ENCODE results near the gene NCOR1. TPM values are rescaled to one million over a fixed set of nuclear protein-coding genes. Genes with fewer than 3 reads are reported as not detected.
A peak's percentile ranks its signal among the peaks of the same experiment; 100 is the strongest.

Gene NCOR1
- total RNA-seq, 1 donor from 2014 or later = 108 TPM

DNA sequence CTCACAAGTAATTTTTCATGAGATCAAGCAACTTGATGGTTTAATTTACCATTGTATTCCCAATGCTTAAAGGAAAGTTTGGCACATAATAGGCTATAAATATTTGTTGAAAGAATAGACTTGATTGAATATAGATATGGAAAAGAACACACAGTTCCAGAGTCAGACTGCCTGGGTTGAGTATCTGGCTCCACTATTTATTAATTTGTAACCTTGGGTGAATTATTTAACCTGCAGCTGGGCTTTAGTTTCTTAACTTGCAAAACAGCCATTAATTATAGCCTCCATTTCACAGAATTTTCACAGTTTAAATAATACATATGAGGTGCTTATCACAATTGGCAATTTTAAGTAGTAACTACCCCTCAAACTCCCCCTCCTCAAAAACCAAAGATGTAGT, 73.6 kb downstream of the NCOR1 start:
- TF ChIP-seq, protein P1, sequence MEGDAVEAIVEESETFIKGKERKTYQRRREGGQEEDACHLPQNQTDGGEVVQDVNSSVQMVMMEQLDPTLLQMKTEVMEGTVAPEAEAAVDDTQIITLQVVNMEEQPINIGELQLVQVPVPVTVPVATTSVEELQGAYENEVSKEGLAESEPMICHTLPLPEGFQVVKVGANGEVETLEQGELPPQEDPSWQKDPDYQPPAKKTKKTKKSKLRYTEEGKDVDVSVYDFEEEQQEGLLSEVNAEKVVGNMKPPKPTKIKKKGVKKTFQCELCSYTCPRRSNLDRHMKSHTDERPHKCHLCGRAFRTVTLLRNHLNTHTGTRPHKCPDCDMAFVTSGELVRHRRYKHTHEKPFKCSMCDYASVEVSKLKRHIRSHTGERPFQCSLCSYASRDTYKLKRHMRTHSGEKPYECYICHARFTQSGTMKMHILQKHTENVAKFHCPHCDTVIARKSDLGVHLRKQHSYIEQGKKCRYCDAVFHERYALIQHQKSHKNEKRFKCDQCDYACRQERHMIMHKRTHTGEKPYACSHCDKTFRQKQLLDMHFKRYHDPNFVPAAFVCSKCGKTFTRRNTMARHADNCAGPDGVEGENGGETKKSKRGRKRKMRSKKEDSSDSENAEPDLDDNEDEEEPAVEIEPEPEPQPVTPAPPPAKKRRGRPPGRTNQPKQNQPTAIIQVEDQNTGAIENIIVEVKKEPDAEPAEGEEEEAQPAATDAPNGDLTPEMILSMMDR (IDR thresholded peaks at IDR 0.05) = no peak
- no peaks in the 10 kb centered on the region for H3K27me3 Mint-ChIP-seq (ENCODE audit: low read depth)
- DNase-seq (ENCODE audit: low spot score) = no peak
- H3K9me3 Mint-ChIP-seq (ENCODE audit: low read depth) = no peaks in the 10 kb centered on the region
- no peak overlapping the region for H3K4me3 Mint-ChIP-seq (ENCODE audit: unreplicated experiment)
- H3K36me3 Mint-ChIP-seq (ENCODE audit: low read depth) = peaks cover 21% of the 10 kb centered on the region
- no peaks in the 10 kb centered on the region for H3K4me1 Mint-ChIP-seq (ENCODE audit: low read depth)
- H3K27ac Mint-ChIP-seq (ENCODE audit: unreplicated experiment) = no peak overlapping the region

DNA sequence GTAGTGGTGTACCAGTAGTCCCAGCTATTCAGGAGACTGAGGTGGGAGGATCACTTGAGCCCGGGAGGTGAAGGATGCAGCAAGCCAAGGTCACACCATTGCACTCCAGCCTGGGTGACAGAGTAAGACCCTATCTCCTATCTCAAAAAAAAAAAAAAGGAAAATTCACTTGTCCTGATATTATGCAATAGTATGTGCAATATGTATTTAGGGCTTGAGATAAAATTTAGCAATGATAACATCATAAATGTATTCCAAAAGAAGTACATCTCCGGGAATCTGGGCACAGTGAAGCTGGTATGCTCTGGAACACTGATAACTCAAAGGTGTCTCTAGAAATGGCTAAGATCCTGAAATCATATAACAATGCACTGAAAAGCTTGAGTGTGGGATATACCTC, 74.5 kb downstream of the NCOR1 start:
- Mint-ChIP-seq H3K27me3 (ENCODE audit: low read depth) (no peaks in the 10 kb centered on the region), H3K27ac (ENCODE audit: unreplicated experiment) (no peak overlapping the region), H3K4me3 (ENCODE audit: unreplicated experiment) (no peak overlapping the region), H3K9me3 (ENCODE audit: low read depth) (no peaks in the 10 kb centered on the region), H3K36me3 (ENCODE audit: low read depth) (peaks cover 17% of the 10 kb centered on the region), H3K4me1 (ENCODE audit: low read depth) (no peaks in the 10 kb centered on the region)
- TF ChIP-seq, protein P1 (IDR thresholded peaks at IDR 0.05) = no peak
- DNase-seq (ENCODE audit: low spot score) = no peak

DNA sequence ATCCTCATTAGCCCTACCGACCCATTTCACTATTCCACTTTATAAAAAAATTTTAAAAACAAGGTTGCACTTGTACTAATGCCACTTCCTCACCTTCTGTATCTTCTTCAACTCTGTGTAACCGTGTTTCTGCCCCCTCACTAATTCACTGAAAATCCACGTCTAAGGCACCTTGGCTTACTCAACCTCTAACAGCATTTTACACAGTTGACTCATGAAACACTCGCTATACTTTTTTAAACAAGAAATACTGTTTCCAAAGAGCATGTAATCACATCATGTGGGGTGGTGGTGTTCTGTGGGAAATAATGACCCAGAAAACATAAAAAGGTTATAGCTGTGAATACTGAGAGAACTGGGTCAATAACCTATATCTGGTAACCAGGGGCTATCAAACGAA, 79.9 kb downstream of the NCOR1 start:
- no peak overlapping the region for H3K27ac Mint-ChIP-seq (ENCODE audit: unreplicated experiment)
- H3K36me3 Mint-ChIP-seq (ENCODE audit: low read depth) = peaks cover 18% of the 10 kb centered on the region
- no peaks in the 10 kb centered on the region for H3K9me3 Mint-ChIP-seq (ENCODE audit: low read depth)
- DNase-seq (ENCODE audit: low spot score) = no peak
- H3K27me3 Mint-ChIP-seq (ENCODE audit: low read depth) = no peaks in the 10 kb centered on the region
- H3K4me1 Mint-ChIP-seq (ENCODE audit: low read depth) = no peaks in the 10 kb centered on the region
- H3K4me3 Mint-ChIP-seq (ENCODE audit: unreplicated experiment) = no peak overlapping the region
- TF ChIP-seq, protein P1 (IDR thresholded peaks at IDR 0.05) = no peak

DNA sequence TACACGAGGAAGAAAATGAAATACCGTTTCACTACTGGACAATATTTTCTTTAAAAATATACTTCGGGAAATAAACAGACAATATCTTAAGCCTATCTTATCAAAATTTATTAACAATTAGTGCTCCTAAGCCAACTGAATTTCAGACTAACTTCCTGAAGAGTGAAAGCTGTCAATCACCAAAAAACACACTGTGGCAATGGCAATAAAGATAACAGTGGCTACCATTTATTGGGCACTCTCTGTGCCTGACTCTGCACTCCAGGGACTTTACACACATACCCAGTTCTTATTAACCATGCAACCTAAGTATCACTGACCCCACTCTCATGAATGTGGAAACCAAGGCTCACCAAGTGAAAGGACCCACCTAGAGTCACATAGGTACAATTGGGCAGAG, 83.7 kb downstream of the NCOR1 start:
- no peaks in the 10 kb centered on the region for H3K27me3 Mint-ChIP-seq (ENCODE audit: low read depth)
- H3K9me3 Mint-ChIP-seq (ENCODE audit: low read depth) = no peaks in the 10 kb centered on the region
- H3K36me3 Mint-ChIP-seq (ENCODE audit: low read depth) = peaks cover 20% of the 10 kb centered on the region
- H3K27ac Mint-ChIP-seq (ENCODE audit: unreplicated experiment) = no peak overlapping the region
- H3K4me1 Mint-ChIP-seq (ENCODE audit: low read depth) = peaks cover 12% of the 10 kb centered on the region
- no peak overlapping the region for H3K4me3 Mint-ChIP-seq (ENCODE audit: unreplicated experiment)
- DNase-seq (ENCODE audit: low spot score) = no peak
- TF ChIP-seq, protein P1 (IDR thresholded peaks at IDR 0.05) = no peak

DNA sequence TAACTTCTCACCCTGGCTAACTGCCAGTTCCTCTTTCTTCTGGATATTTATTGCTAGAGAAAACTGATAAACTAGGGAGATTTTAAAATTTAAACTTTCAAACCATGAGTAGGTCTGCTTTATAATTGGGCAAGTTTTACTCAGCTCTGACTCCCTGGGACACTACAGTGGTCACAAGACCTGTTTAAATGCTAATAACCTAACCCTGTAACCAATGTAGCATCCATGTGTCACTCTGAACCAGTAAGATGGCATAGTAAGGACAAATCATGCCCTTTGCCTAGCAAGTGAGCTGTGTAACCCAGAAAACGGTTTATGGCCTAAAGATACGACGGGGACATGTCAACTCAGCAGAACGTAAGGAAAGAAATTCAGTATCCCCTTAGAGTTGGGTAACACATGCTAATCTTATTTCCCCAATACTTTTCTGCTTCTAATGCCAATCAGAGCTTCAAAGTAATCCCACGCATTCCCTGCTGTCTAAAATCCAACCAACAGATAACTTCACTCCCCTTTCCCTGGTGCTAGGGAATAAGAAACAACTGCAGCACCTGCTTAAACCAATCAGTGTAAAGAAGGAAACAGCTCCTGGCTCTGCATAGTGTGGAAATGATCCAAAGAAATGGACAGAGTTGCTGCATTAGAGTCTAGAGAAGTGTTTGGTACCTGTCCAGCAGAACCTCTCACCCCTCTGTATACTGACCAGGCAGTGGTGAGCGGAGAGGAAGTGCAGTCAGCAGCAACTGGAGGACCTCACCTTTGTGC, 85.7 kb downstream of the NCOR1 start:
- Mint-ChIP-seq H3K27ac (ENCODE audit: unreplicated experiment) (peak overlapping the region; percentile 19), H3K4me1 (ENCODE audit: low read depth) (peaks cover 12% of the 10 kb centered on the region), H3K27me3 (ENCODE audit: low read depth) (no peaks in the 10 kb centered on the region)

More for the DNA sequence above, 85.7 kb downstream of the NCOR1 start:
- Mint-ChIP-seq H3K4me3 (ENCODE audit: unreplicated experiment) (no peak overlapping the region), H3K36me3 (ENCODE audit: low read depth) (peaks cover 15% of the 10 kb centered on the region), H3K9me3 (ENCODE audit: low read depth) (no peaks in the 10 kb centered on the region)
- no peak for DNase-seq (ENCODE audit: low spot score)
- TF ChIP-seq, protein P1 (IDR thresholded peaks at IDR 0.05) = no peak

Measured in chondrocyte (in vitro differentiated cells).